A673 (cell line): ENCODE data around the gene NR2F1-AS1. TPM values are rescaled to one million over a fixed set of nuclear protein-coding genes. Genes with fewer than 3 reads are reported as not detected.

Source experiments
- BruUV-seq: library from RNA; stranded (reverse); fragments of 400-500 nt; replicated peaks from 2 replicates; lab custom pipeline; 2021; lab: Mats Ljungman, UMichigan
- CTCF ChIA-PET: fragments of 300-600 bp; sonication (Branson Sonifier 250); formaldehyde crosslinking; loops from one replicate; lab custom pipeline; 2022; ENCODE audit warnings: antibody characterized with exemption; lab: Charles Lee
- POLR2A ChIA-PET: fragments of 300-600 bp; sonication (Branson Sonifier 250); formaldehyde crosslinking; loops from one replicate; lab custom pipeline; 2022; ENCODE audit warnings: antibody characterized with exemption; ENCODE audit not compliant: low non-redundant PET; lab: Charles Lee
- DNase-seq: peaks from one replicate; pipeline ENCODE4 v3.0.0-alpha.2; 2015; ENCODE audit warnings: low spot score
- H3K27ac ChIP-seq: fragments of 200-600 bp; sonication (generic); 2 replicates; pipeline ENCODE4 v1.5.1; 2016; ENCODE audit warnings: mixed run types, low read depth, mild to moderate bottlenecking, mixed read lengths, antibody characterized with exemption, low read length; ENCODE audit not compliant: poor library complexity, severe bottlenecking
- H3K27me3 ChIP-seq: fragments of 200-600 bp; sonication (generic); replicated peaks from 2 replicates; pipeline ENCODE4 v1.6.1; 2017; ENCODE audit warnings: mixed run types, low read depth, mild to moderate bottlenecking, mixed read lengths, antibody characterized with exemption, low read length; ENCODE audit not compliant: insufficient read depth, poor library complexity
- H3K36me3 ChIP-seq: fragments of 200-600 bp; sonication (generic); 2 replicates; pipeline ENCODE4 v1.6.1; 2016; ENCODE audit warnings: mixed run types, mild to moderate bottlenecking, mixed read lengths, antibody characterized with exemption, low read length; ENCODE audit not compliant: insufficient read depth, poor library complexity, severe bottlenecking
- H3K4me1 ChIP-seq: fragments of 200-600 bp; sonication (generic); 2 replicates; pipeline ENCODE4 v1.6.1; 2017; ENCODE audit warnings: mixed run types, mild to moderate bottlenecking, mixed read lengths, antibody characterized with exemption, low read length; ENCODE audit not compliant: insufficient read depth, poor library complexity, severe bottlenecking
- H3K4me3 ChIP-seq: fragments of 200-600 bp; sonication (generic); 2 replicates; pipeline ENCODE4 v1.5.1; 2016; ENCODE audit warnings: low read depth, mixed run types, mild to moderate bottlenecking, mixed read lengths, low read length; ENCODE audit not compliant: poor library complexity, severe bottlenecking
- H3K9me3 ChIP-seq: fragments of 200-600 bp; sonication (generic); 2 replicates; pipeline ENCODE4 v1.6.1; 2016; ENCODE audit warnings: mixed run types, low read depth, mild to moderate bottlenecking, mixed read lengths, antibody characterized with exemption, low read length; ENCODE audit not compliant: poor library complexity, severe bottlenecking
- EZH2 ChIP-seq: fragments of 200-600 bp; sonication (generic); IDR thresholded peaks from 2 replicates; pipeline ENCODE4 v1.6.1; 2017; ENCODE audit warnings: borderline replicate concordance, low read depth, mild to moderate bottlenecking, mixed read lengths, antibody characterized with exemption, low read length; ENCODE audit not compliant: poor library complexity, severe bottlenecking
- intact Hi-C: fragments of 100-400 bp; cut with micrococcal nuclease; formaldehyde crosslinking; loops from one replicate; pipeline ENCODE4 v1.10.0; 2022; ENCODE audit not compliant: unreplicated experiment
- total RNA-seq: library from RNA; stranded (reverse); gene quantifications from 2 replicates; pipeline ENCODE4 v1.2.3, GENCODE V29; 2021
- TF ChIP-seq, protein P1 (sequence below): fragments of 300-800, 200-600 bp; sonication (generic); conservative IDR thresholded peaks from 2 replicates; pipeline ENCODE4 v1.5.1; 2017; ENCODE audit warnings: low read depth, mild to moderate bottlenecking, antibody characterized with exemption, low read length, moderate library complexity, mixed read lengths

The NR2F1-AS1 gene
- total RNA-seq, 1 experiment from 2014 or later = 2.3 TPM

- Histone ChIP-seq H3K27me3 (peaks cover 22% of the 10 kb centered on the region), H3K27ac (no peak overlapping the region), H3K4me1 (no peaks in the 10 kb centered on the region), H3K9me3 (no peaks in the 10 kb centered on the region), H3K36me3 (no peaks in the 10 kb centered on the region), H3K4me3 (no peak overlapping the region)
- no peak for DNase-seq
- TF ChIP-seq EZH2 = no peak
- TF ChIP-seq, protein P1, sequence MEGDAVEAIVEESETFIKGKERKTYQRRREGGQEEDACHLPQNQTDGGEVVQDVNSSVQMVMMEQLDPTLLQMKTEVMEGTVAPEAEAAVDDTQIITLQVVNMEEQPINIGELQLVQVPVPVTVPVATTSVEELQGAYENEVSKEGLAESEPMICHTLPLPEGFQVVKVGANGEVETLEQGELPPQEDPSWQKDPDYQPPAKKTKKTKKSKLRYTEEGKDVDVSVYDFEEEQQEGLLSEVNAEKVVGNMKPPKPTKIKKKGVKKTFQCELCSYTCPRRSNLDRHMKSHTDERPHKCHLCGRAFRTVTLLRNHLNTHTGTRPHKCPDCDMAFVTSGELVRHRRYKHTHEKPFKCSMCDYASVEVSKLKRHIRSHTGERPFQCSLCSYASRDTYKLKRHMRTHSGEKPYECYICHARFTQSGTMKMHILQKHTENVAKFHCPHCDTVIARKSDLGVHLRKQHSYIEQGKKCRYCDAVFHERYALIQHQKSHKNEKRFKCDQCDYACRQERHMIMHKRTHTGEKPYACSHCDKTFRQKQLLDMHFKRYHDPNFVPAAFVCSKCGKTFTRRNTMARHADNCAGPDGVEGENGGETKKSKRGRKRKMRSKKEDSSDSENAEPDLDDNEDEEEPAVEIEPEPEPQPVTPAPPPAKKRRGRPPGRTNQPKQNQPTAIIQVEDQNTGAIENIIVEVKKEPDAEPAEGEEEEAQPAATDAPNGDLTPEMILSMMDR = no peak
- intact Hi-C loops = no loop called here
- POLR2A ChIA-PET = no interaction called here
- CTCF ChIA-PET = no interaction called here
- BruUV-seq = no TSS peak
Measured at GRCh38 chr5:93616538-93617174, 35.6 kb upstream of the NR2F1-AS1 start.

- intact Hi-C loops = loop anchor here (5.0 kb wide), 1 partner anchor 169 kb away; no protein-coding TSS in a partner anchor
- BruUV-seq = no TSS peak
- Histone ChIP-seq H3K9me3 (no peaks in the 10 kb centered on the region), H3K4me1 (no peaks in the 10 kb centered on the region), H3K4me3 (no peak overlapping the region), H3K27me3 (peaks cover 61% of the 10 kb centered on the region), H3K27ac (no peak overlapping the region), H3K36me3 (no peaks in the 10 kb centered on the region)
- POLR2A ChIA-PET = interaction anchor here (0.7 kb wide), 1 partner anchor 8 kb away, joined by 8 read pairs; no protein-coding TSS in a partner anchor
- DNase-seq = no peak
- TF ChIP-seq, protein P1 = no peak
- no peak for TF ChIP-seq EZH2
- CTCF ChIA-PET = no interaction called here
Measured at GRCh38 chr5:93612855-93613243, 31.8 kb upstream of the NR2F1-AS1 start.

DNA sequence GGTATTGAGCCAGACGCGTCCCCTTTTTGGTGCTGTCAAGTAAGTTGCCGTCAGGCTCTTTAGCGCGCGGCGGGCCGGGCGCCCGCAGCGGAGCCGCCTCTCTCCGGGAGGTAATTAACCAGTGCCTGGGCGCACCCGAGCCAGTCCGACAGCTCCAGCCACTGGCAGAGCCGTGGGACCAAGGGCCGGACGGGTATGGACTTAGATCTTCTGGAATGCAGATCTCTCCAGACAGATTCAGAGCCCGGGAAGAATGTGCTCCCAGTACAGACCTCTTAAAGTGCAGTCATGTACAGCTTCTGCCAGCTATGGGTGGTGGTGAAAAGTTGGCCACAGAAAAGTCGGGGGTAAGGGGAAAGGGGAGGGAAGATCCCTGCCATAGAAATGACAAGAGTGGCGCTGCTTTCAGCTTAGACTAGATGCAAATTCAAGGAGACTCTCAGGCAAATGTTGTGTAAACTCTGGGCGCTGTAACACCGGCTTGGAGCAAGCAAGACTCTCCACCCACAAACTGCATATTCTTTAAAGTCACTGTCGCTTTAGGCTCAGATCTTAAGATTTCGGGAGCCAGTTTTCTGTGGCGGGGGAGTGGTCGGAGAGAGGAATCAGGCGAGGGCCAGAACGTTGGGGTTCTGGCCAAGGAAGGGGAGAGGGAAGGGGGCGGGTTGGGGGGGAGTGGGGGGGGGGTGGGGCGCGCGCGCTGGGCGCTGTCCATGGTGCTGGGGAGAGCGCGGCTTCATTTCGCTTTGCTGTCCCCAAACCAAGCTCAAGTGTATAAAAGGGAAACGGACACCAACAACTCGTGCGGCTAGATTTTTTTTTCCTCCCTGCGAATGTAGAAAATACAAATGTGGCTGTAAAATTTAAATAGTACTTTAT lies 31.2 kb upstream of the NR2F1-AS1 start:
- peak; percentile 35 for DNase-seq
- TF ChIP-seq, protein P1 = no peak
- TF ChIP-seq EZH2 = peak; percentile 93
- Histone ChIP-seq H3K4me3 (no peak overlapping the region), H3K27me3 (peaks cover 66% of the 10 kb centered on the region), H3K27ac (no peak overlapping the region), H3K36me3 (no peaks in the 10 kb centered on the region), H3K9me3 (no peaks in the 10 kb centered on the region), H3K4me1 (no peaks in the 10 kb centered on the region)
- POLR2A ChIA-PET = interaction anchor here (0.7 kb wide), 1 partner anchor 8 kb away, joined by 8 read pairs; no protein-coding TSS in a partner anchor
- no TSS peak for BruUV-seq
- intact Hi-C loops = loop anchor here (5.0 kb wide), 1 partner anchor 170 kb away; no protein-coding TSS in a partner anchor
- CTCF ChIA-PET = no interaction called here
